Activated CD4-positive, alpha-beta T cell treated with anti-CD3 and anti-CD28 coated beads, Interleukin-2, Interleukin-4, amounts not matched to agents 100 ng/mL and 50 ng/mL, durations not matched to agents 16 hours and 8 hours (primary cell): Measurements from ENCODE around the gene PHKA2.
"Not testable (repeated sequence)": the region's sequence is repeated elsewhere in the genome, so short reads cannot be mapped to it uniquely, and the experiment has no call there.

Source experiments
- DNase-seq: peaks from one replicate; pipeline ENCODE4 v3.0.0-alpha.2; 2020; ENCODE audit warnings: low spot score

Gene PHKA2

GRCh38 chrX:18983666-18984380 lies at the start of gene PHKA2:
Gene PHKA2 (minus strand): TSS chrX:18984114. CDS start chrX:18983932, 182 bp downstream.
- DNase-seq, result peak; percentile 21

DNA sequence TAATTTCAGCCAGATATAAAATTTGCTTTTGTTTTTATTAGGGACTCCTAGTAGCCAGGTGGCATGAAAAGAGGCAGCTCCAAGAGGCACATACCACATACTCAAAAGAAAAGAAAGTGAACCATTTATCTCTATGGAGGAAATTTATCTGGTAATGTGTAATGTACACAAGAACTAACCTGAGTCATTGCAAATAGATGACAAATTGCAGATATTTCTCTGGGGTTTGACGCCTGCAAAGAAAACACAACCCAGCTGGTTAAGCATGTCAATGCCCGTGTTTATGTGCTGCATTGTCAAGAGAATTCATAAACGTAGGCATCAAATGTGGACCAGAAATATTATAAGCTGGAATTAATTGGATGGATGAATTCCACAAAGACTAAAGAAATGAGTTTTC lies 46.9 kb upstream of the PHKA2 start:
- no peak for DNase-seq

GRCh38 chrX:19028560-19028959 lies 44.6 kb upstream of the PHKA2 start:
- no peak for DNase-seq

DNA sequence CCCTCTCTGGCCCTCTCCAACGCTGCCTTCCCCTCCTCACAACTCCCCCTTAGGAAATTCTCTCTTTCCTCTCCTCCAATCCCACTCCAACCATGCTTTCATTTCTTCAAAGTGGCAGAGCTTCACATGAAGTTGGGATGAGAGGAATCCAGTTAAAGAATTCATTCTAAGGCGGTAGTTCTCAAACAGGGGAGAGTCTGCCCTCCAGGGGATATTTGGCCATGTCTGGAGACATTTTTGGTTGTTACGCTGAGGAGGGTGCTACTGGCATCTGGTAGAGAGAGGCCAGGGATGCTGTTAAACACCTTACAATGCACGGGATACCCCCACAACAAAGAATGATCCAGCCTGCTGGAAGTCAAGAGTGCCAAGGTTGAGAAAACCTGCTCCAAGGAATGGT lies 40.5 kb upstream of the PHKA2 start:
- no peak for DNase-seq

- no peak for DNase-seq
Measured at GRCh38 chrX:19019996-19020395, 36.1 kb upstream of the PHKA2 start.

DNA sequence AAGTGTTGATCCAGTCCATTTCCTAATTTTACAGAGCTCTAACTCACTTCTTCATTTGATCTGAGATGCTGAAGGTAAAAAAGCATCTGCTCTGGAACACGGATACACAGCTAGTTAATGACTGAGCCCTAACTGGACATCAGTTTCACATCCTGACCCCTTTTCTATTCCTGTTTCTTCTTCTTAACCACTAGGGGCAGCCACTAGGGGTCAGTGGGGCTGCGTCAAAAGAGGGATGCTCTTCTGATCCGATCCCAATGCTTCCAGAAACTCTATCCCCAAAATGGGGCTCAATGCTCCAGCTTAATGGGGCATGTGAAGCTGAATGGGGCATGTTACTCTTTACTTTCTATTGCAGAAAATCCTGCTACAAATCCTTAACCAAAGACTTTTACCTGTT lies 33.4 kb upstream of the PHKA2 start:
- DNase-seq, result no peak

DNA sequence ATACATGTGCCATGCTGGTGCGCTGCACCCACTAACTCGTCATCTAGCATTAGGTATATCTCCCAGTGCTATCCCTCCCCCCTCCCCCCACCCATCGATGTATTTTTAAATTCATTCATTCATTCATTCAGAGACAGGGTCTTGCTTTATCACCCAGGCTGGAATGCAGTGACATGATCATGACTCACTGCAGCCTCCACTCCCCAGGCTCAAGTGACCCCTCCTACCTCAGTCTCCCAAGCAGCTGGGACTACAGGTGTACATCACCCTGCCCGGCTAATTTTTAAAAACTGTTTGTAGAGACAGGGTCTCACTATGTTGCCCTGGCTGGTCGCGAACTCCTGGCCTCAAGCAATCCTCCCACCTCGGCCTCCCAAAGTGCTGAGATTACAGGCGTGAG lies 32.7 kb upstream of the PHKA2 start:
- not testable (repeated sequence) for DNase-seq

GRCh38 chrX:19007868-19008267 lies 24.0 kb upstream of the PHKA2 start:
- DNase-seq, result no peak

GRCh38 chrX:19007011-19007410 lies 23.1 kb upstream of the PHKA2 start:
- DNase-seq, result no peak

DNA sequence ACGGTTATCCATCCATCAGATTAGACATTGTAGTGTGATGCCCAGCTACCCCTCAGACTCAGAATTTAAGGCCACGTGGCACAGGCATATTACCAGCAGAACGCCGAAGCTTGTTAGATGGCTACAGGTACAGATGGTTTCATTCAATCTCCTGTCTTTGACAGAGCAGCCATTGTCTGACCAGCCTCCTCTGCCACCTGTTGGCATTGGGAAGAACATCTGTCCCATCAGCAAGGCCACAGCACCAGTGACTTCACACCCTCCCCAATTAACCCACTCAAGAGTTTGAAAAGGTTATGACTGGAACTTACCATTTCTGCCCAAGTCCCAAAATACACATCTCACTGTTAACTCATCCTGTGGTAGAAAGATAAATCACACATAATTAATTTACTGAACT lies 22.0 kb upstream of the PHKA2 start:
- DNase-seq, result no peak

DNA sequence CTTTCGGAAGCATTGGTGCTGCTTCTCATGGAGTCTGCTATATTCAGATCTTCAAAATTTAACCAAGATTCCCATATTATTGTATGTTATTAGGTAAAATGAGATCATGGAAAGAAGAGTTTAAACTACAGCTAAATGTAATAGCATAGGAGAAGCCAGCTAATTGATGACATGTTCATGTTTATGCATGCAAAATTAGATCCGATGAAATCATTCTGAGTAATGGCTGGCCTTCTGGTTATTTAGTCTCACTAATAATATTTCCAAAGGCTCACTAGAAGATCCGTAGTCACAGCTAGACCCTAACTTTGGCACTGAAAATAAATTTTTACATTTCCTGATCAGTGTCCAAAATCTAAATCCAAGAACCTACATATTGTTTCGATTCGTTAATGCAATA lies 19.8 kb upstream of the PHKA2 start:
- DNase-seq, result no peak

- DNase-seq, result no peak
Measured at GRCh38 chrX:18998653-18999052, 14.7 kb upstream of the PHKA2 start.

DNA sequence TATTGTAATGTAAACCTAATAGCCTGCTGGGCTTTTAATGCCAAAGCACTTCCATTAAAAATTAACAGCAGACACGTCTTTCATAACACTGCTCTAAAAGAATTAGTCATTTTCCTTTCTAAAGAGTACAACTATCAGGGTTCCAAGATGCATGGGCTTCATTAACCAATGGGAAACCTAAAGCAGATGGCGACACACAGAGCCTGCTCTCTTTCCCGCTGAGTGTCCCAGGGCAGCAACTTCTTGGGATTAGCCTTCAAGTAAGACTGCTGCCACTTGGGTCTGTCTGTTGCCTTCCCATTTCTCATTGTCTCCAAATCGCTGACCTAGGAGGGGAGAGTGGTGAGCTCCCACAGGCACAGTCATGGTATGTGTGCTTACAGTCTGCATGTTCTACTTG lies 14.0 kb upstream of the PHKA2 start:
- no peak for DNase-seq

DNA sequence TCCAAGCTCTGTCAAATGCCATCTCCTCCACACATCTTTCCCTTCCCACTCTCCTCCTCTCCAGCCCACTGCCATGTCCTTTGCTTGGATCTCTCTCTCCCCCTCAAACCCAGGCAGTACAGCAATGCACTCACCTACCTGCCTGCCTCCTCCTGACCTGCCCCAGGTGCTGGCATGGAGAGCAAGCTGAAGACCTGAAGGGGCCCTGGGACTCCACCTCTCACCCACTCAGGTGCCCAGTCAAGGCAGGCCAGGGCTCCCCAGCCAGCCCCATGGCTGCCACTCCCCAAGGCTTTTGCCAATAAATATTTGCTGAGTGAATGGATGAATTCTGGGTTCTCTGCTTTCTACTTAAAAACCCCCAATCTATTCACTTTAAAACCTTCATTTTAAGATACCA lies 12.6 kb upstream of the PHKA2 start:
- no peak for DNase-seq

GRCh38 chrX:18995221-18995620 lies 11.3 kb upstream of the PHKA2 start:
- no peak for DNase-seq

GRCh38 chrX:18994713-18995112 lies 10.8 kb upstream of the PHKA2 start:
- DNase-seq, result no peak

- no peak for DNase-seq
Measured at GRCh38 chrX:18992829-18993228, 8.9 kb upstream of the PHKA2 start.

DNA sequence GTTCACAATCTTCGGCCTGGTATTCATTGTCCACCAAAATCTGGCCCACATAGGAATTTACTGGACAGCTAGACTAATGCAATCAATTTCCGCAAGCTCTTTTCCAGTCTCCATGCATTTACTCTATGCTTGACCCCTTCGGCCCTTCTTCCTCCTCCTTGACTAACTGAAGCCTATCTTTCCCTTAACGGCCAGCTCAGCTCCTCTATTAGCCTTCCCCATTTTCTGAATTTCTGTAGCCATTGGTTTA lies 1.2 kb upstream of the PHKA2 start:
- no peak for DNase-seq

DNA sequence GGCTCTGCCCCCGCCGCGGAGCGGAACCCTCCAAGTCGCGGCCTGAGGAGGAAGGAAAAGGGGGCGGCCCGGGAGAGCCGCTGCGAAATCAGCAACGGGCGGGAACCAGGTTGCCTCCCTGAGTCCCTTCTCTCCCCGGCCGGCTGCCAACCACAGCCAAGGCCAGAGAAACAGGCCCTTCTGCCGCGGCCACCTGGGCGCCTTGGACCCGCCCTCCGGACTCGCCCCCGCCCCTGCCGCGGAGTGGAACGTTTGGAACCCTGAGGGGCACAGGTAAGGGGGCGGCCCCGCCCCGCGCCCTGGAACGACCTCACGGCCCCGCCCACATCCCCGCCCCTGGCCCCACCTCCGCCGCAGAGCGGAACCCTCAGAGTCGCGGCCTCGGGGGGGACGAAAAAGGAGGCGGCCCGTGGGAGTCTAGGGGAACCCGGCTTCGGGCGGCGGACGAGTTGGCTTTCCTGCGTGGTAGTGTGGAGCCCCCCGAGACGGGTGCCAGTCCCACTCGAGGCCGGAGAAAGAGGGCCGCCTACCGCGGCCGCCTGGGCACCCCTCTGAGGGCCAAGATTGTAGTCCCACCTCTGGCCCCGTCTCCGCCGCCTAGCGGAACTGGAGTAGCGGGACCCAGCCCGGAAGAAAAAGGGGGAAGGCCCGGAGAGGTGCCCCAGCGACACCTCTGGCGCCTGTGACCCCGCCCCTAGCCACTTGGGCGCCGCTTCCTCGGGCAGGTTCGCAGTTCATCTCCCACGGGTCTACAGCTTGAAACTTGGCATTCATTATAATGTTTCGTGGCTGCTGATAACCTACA lies 669 bp upstream of the PHKA2 start:
- peak; percentile 78 for DNase-seq

DNA sequence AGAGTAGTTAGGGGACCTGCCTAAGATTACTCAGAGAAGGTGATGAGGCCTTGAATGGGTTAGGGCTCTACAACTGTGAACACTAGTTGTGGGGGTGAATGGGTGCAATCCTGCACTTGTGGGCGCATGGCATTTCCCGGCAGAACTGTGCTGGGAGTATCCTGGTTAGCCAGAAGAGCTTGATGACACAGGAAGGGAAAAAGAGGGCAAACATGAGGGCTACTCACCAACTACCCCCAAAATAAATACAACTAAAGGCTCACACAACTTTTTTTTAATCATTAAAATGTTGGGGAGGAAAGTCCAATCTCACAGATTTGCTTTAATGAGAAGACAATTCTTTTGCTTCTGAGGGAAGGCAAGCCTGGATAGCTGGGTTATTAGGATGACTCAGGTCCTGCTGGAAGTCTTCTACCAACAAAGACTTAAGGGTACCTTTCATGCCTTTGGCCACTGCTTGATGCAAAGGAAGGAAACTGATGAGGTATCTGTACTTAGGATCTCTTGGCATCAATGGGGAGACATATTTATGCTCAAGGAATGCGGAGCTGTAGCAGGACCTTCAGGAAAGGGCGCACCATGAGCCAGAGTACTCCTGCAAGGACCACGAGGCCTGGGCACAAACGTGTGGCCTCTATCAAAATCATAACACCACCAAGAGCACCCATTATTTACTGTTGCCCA lies 2.6 kb downstream of the PHKA2 start:
- no peak for DNase-seq

DNA sequence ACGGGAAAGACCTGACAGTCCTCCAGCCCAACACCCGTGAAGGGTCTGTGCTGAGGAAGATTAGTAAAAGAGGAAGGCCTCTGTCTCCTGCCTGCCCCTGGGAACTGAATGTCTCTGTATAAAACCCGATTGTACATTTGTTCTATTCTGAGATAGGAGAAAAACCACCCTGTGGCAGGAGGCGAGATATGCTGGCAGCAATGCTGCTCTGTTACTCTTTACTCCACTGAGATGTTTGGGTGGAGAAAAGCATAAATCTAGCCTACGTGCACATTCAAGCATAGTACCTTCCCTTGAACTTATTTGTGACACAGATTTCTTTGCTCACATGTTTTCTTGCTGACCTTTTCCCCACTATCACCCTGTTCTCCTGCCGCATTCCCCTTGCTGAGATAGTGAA lies 3.7 kb downstream of the PHKA2 start:
- not testable (repeated sequence) for DNase-seq

DNA sequence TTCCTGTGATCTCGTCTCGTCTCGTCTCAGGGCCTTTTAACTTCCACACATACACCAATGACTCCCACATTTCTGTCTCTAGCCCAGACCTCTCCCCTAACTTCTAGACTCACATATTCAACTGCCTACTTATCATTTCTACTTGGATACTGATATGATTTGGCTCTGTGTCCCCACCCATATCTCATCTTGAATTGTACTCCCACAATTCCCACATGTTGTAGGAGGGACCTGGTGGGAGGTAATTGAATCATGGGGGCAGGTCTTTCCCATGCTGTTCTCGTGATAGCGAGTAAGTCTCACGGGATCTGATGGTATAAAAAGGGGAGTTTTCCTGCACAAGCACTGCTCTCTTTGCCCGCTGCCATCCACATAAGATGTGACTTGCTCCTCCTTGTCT lies 8.9 kb downstream of the PHKA2 start:
- DNase-seq, result no peak

DNA sequence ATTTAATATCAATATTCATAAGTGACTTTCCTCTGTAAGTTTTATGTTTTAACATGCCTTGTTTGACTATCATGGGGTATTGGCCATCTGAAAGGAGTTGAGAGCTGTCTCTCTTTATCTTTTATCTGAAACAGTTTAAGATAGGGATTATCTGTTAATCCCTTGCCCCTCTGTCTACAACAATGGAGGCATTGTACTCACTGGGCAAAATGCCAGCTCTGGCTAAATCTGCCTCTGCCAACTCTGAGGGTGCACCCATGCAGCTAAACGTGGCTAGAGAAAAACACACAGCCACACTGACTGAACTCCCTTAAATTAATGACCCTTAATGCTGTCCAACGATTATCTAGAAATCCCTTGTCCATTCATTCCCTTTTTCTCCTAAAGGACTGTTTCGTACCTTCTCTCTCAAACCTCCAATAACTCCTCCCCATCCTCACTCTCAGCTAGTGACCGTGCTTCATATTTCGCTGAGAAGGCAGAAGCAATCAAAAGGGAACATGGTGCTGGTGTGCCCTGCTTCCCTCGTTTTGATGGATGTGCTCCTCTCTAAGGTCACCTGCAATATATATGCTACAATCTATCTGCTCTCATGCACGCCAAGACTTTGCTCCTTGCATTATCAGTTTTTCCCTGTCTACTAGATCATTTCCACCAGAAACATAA lies 10.3 kb downstream of the PHKA2 start:
- DNase-seq, result no peak
